WTC11 (cell line): Measurements from ENCODE around the gene NFKB1. TPM values are rescaled to one million over a fixed set of nuclear protein-coding genes. Genes with fewer than 3 reads are reported as not detected.

Experiments used
- ATAC-seq: fragments of 200-7000 bp; cut with Tn5 transposase; 2 replicates; pipeline ENCODE4 v1.10.0; 2021; ENCODE audit warnings: mild to moderate bottlenecking, moderate library complexity
- CTCF ChIA-PET: fragments of 300-600 bp; sonication (Branson Sonifier 250); formaldehyde crosslinking; loops from one replicate; lab custom pipeline; 2021; ENCODE audit warnings: antibody characterized with exemption; lab: Charles Lee
- POLR2A ChIA-PET: fragments of 350-600 bp; sonication (Branson Sonifier 250); formaldehyde crosslinking; loops from one replicate; lab custom pipeline; 2021; ENCODE audit warnings: antibody characterized with exemption; lab: Charles Lee
- DNase-seq: peaks from one replicate; pipeline ENCODE4 v3.0.0; 2021; ENCODE audit warnings: low spot score
- H3K27ac Mint-ChIP-seq: 2 replicates; pipeline ENCODE4 v1.8.0; 2021; ENCODE audit warnings: mixed read lengths
- H3K27me3 Mint-ChIP-seq: 2 replicates; pipeline ENCODE4 v1.8.0; 2021; ENCODE audit warnings: low read depth, mild to moderate bottlenecking, moderate library complexity, mixed read lengths
- H3K36me3 Mint-ChIP-seq: 2 replicates; pipeline ENCODE4 v1.8.0; 2021; ENCODE audit warnings: mixed read lengths
- H3K4me1 Mint-ChIP-seq: 2 replicates; pipeline ENCODE4 v1.8.0; 2022; ENCODE audit warnings: mixed read lengths
- H3K4me3 Mint-ChIP-seq: 2 replicates; pipeline ENCODE4 v1.8.0; 2021; ENCODE audit warnings: mild to moderate bottlenecking, moderate library complexity, mixed read lengths
- H3K9me3 Mint-ChIP-seq: 2 replicates; pipeline ENCODE4 v1.8.0; 2021; ENCODE audit warnings: mixed read lengths
- ARID4B ChIP-seq: sonication (generic); formaldehyde crosslinking; IDR thresholded peaks from 2 replicates; pipeline ENCODE4 v1.8.0; 2023; ENCODE audit warnings: missing genetic modification reagents, mild to moderate bottlenecking, borderline replicate concordance
- CREB1 ChIP-seq: sonication (generic); formaldehyde crosslinking; IDR thresholded peaks from 2 replicates; pipeline ENCODE4 v1.8.0; 2023; ENCODE audit warnings: mild to moderate bottlenecking, missing genetic modification reagents
- CTCF ChIP-seq: fragments of 200-600 bp; IDR thresholded peaks from 2 replicates; pipeline ENCODE4 v1.8.0; 2022; ENCODE audit warnings: antibody characterized with exemption
- ELF4 ChIP-seq: sonication (generic); formaldehyde crosslinking; IDR thresholded peaks from 2 replicates; pipeline ENCODE4 v1.8.1; 2022; ENCODE audit warnings: low read depth, mild to moderate bottlenecking, moderate library complexity, missing genetic modification reagents
- ESRRA ChIP-seq: sonication (generic); formaldehyde crosslinking; IDR thresholded peaks from 2 replicates; pipeline ENCODE4 v1.8.1; 2022; ENCODE audit warnings: mild to moderate bottlenecking, missing genetic modification reagents, borderline replicate concordance
- IRF2 ChIP-seq: sonication (generic); formaldehyde crosslinking; IDR thresholded peaks from 2 replicates; pipeline ENCODE4 v1.8.0; 2022; ENCODE audit warnings: low read depth, missing genetic modification reagents, borderline replicate concordance
- JAZF1 ChIP-seq: fragments of 250-450 bp; sonication (Bioruptor Pico); IDR thresholded peaks from 2 replicates; pipeline ENCODE4 v1.9.0; 2021; ENCODE audit warnings: moderate library complexity, mild to moderate bottlenecking, inconsistent platforms
- MLX ChIP-seq: sonication (generic); formaldehyde crosslinking; IDR thresholded peaks from 2 replicates; pipeline ENCODE4 v1.8.1; 2023; ENCODE audit warnings: mild to moderate bottlenecking, missing genetic modification reagents, moderate library complexity
- MXD4 ChIP-seq: fragments of 250-450 bp; sonication (Bioruptor Pico); IDR thresholded peaks from 2 replicates; pipeline ENCODE4 v1.8.0; 2021; ENCODE audit warnings: mild to moderate bottlenecking, moderate library complexity, borderline replicate concordance
- MYBL2 ChIP-seq: sonication (generic); formaldehyde crosslinking; IDR thresholded peaks from 2 replicates; pipeline ENCODE4 v1.8.1; 2023; ENCODE audit warnings: mild to moderate bottlenecking, moderate library complexity, missing genetic modification reagents
- NFYB ChIP-seq: sonication (generic); formaldehyde crosslinking; conservative IDR thresholded peaks from 2 replicates; pipeline ENCODE4 v1.8.0; 2022; ENCODE audit warnings: low read depth, missing genetic modification reagents
- NR3C1 ChIP-seq: sonication (generic); formaldehyde crosslinking; conservative IDR thresholded peaks from 2 replicates; pipeline ENCODE4 v1.8.1; 2023; ENCODE audit warnings: low read depth, mild to moderate bottlenecking, missing genetic modification reagents
- RORB ChIP-seq: fragments of 250-450 bp; sonication (Bioruptor Pico); IDR thresholded peaks from 2 replicates; pipeline ENCODE4 v1.9.0; 2021; ENCODE audit warnings: mild to moderate bottlenecking
- SMAD4 ChIP-seq: sonication (generic); formaldehyde crosslinking; IDR thresholded peaks from 2 replicates; pipeline ENCODE4 v1.8.0; 2022; ENCODE audit warnings: mild to moderate bottlenecking, missing genetic modification reagents
- SOX15 ChIP-seq: fragments of 250-450 bp; sonication (Bioruptor Pico); IDR thresholded peaks from 2 replicates; pipeline ENCODE4 v1.9.0; 2021; ENCODE audit warnings: mild to moderate bottlenecking
- TEAD4 ChIP-seq: sonication (generic); formaldehyde crosslinking; IDR thresholded peaks from 2 replicates; pipeline ENCODE4 v1.8.0; 2022; ENCODE audit warnings: mild to moderate bottlenecking, missing genetic modification reagents
- ZNF232 ChIP-seq: sonication (generic); formaldehyde crosslinking; IDR thresholded peaks from 2 replicates; pipeline ENCODE4 v1.8.0; 2022; ENCODE audit warnings: mild to moderate bottlenecking, missing genetic modification reagents
- ZNF317 ChIP-seq: sonication (generic); formaldehyde crosslinking; IDR thresholded peaks from 2 replicates; pipeline ENCODE4 v1.8.1; 2023; ENCODE audit warnings: low read depth, mild to moderate bottlenecking, moderate library complexity, missing genetic modification reagents, borderline replicate concordance
- ZNF396 ChIP-seq: fragments of 250-450 bp; sonication (Bioruptor Pico); IDR thresholded peaks from 2 replicates; pipeline ENCODE4 v1.8.0; 2021; ENCODE audit warnings: mild to moderate bottlenecking, moderate library complexity, borderline replicate concordance
- ZNF416 ChIP-seq: fragments of 250-450 bp; sonication (Bioruptor Pico); IDR thresholded peaks from 2 replicates; pipeline ENCODE4 v1.9.0; 2021; ENCODE audit warnings: mild to moderate bottlenecking, inconsistent platforms
- total RNA-seq: library from RNA; stranded (reverse); gene quantifications from 3 replicates; pipeline ENCODE4 v1.2.3, GENCODE V29; 2021
- TF ChIP-seq, protein P1 (sequence below): fragments of 250-450 bp; sonication (Bioruptor Pico); IDR thresholded peaks from 2 replicates; pipeline ENCODE4 v1.8.0; 2021; ENCODE audit warnings: mild to moderate bottlenecking
- TF ChIP-seq, protein P2 (sequence below): sonication (generic); formaldehyde crosslinking; IDR thresholded peaks from 2 replicates; pipeline ENCODE4 v1.8.1; 2022; ENCODE audit warnings: low read depth, mild to moderate bottlenecking, moderate library complexity, missing genetic modification reagents, borderline replicate concordance

The NFKB1 gene
- total RNA-seq, 1 experiment from 2014 or later = 5.6 TPM

DNA sequence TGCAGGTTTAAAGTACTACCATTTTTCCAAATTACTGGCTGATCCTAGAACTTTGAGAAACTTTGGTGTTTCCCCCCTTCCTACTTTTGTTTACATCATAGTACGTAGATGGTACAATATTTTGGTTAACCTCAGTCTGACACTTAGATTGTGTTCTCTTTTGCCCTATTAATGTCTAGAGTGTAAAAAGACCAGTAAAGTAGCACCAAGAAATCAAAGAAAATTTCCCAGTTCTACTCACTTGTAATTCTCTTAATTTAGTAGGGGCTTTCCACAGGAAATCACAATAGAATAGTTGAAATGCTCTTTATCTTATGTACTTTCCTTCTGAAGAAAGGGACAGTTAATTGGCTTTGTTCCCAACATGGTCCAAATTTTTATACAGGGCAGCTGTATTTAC, 51.6 kb downstream of the NFKB1 start:
- H3K4me1 Mint-ChIP-seq = peaks cover 5% of the 10 kb centered on the region
- no peak overlapping the region for H3K27ac Mint-ChIP-seq
- H3K27me3 Mint-ChIP-seq = no peaks in the 10 kb centered on the region
- H3K36me3 Mint-ChIP-seq = no peaks in the 10 kb centered on the region
- H3K9me3 Mint-ChIP-seq = no peaks in the 10 kb centered on the region
- H3K4me3 Mint-ChIP-seq = no peak overlapping the region
- no peak for DNase-seq
- no peak for ATAC-seq
- POLR2A ChIA-PET = no interaction called here
- CTCF ChIA-PET = no interaction called here
- TF ChIP-seq CTCF = no peak
- TF ChIP-seq ZNF416 = no peak
- TF ChIP-seq ZNF317 (CRISPR knock-in tag) = no peak

DNA sequence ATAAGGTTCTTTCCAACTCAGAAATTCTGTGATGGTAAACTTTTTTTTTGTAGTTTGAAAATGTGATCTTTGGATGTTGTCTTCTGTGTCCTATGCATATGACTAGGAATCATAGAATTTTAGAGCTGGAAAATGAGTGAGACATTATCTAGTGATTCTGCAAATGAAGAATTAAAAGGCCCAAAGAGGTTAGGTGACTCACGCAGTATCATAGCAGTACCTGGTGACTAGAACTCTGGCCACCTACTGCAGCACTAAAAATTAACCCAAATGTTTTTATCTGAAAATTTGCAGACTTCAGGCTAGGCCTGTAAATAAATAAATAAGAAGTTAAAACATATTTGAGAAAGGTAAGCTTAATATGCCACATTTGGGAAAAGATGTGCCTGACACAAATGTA, 52.8 kb downstream of the NFKB1 start:
- TF ChIP-seq CTCF (no peak), MYBL2 (CRISPR knock-in tag) (no peak), ZNF416 (no peak), MXD4 (no peak), SOX15 (CRISPR knock-in tag) (no peak), RORB (CRISPR knock-in tag) (no peak), NFYB (CRISPR knock-in tag) (no peak), TEAD4 (no peak), IRF2 (CRISPR knock-in tag) (no peak)
- TF ChIP-seq, protein P1, sequence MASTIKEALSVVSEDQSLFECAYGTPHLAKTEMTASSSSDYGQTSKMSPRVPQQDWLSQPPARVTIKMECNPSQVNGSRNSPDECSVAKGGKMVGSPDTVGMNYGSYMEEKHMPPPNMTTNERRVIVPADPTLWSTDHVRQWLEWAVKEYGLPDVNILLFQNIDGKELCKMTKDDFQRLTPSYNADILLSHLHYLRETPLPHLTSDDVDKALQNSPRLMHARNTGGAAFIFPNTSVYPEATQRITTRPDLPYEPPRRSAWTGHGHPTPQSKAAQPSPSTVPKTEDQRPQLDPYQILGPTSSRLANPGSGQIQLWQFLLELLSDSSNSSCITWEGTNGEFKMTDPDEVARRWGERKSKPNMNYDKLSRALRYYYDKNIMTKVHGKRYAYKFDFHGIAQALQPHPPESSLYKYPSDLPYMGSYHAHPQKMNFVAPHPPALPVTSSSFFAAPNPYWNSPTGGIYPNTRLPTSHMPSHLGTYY = no peak
- no peak for ATAC-seq
- POLR2A ChIA-PET = no interaction called here
- Mint-ChIP-seq H3K36me3 (no peaks in the 10 kb centered on the region), H3K4me1 (peaks cover 5% of the 10 kb centered on the region), H3K27ac (no peak overlapping the region), H3K4me3 (no peak overlapping the region), H3K9me3 (no peaks in the 10 kb centered on the region), H3K27me3 (no peaks in the 10 kb centered on the region)
- CTCF ChIA-PET = interaction anchor here (2.4 kb wide), 1 partner anchor 12 kb away, joined by 6 read pairs; no protein-coding TSS in a partner anchor
- DNase-seq = no peak

DNA sequence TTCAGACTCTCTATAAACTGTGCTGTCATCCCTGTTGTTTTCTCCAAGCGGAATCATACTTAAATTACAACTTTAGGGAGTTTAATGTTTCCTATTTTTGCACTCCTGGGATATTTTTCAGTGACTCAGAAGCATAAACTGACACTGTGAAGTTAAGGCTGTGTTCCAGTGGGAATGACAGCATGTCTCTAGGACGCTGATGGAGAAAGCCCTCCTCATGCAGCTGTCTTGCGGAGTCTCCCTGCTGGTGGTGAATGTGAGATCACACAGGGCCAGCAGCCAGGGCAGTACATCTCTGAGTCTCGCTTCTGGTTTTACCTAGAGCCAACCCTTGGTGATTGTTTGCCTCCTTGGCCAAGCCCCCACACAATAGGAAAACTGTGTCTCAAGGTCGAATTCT, 53.3 kb downstream of the NFKB1 start:
- Mint-ChIP-seq H3K4me3 (no peak overlapping the region), H3K9me3 (no peaks in the 10 kb centered on the region), H3K27me3 (no peaks in the 10 kb centered on the region), H3K27ac (peak overlapping the region; percentile 7; the same call in 1 of the 2 replicates), H3K36me3 (no peaks in the 10 kb centered on the region), H3K4me1 (peaks cover 5% of the 10 kb centered on the region)
- POLR2A ChIA-PET = no interaction called here
- peak; percentile 11 for DNase-seq
- CTCF ChIA-PET = interaction anchor here (2.4 kb wide), 1 partner anchor 13 kb away, joined by 6 read pairs; no protein-coding TSS in a partner anchor
- ATAC-seq = peak; percentile 81
- TF ChIP-seq ZNF232 (no peak), IRF2 (CRISPR knock-in tag) (no peak), JAZF1 (CRISPR knock-in tag) (no peak), ZNF416 (no peak), ARID4B (CRISPR knock-in tag) (no peak), SMAD4 (CRISPR knock-in tag) (no peak), NR3C1 (CRISPR knock-in tag) (no peak), NFYB (CRISPR knock-in tag) (no peak), ESRRA (CRISPR knock-in tag) (no peak), ELF4 (no peak), MLX (CRISPR knock-in tag) (no peak), ZNF396 (CRISPR knock-in tag) (no peak), CREB1 (CRISPR knock-in tag) (no peak)
- TF ChIP-seq, protein P2, sequence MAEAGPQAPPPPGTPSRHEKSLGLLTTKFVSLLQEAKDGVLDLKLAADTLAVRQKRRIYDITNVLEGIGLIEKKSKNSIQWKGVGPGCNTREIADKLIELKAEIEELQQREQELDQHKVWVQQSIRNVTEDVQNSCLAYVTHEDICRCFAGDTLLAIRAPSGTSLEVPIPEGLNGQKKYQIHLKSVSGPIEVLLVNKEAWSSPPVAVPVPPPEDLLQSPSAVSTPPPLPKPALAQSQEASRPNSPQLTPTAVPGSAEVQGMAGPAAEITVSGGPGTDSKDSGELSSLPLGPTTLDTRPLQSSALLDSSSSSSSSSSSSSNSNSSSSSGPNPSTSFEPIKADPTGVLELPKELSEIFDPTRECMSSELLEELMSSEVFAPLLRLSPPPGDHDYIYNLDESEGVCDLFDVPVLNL (CRISPR knock-in tag) = no peak
